SU-DHL-6 (cell line): ENCODE data around the gene YTHDC2.

Experiments used
- H2AFZ ChIP-seq: fragments of 200-600 bp; sonication (generic); 2 replicates; pipeline ENCODE4 v1.6.1; 2014; ENCODE audit warnings: low read depth, mild to moderate bottlenecking, moderate library complexity, mixed read lengths, antibody characterized with exemption, low read length; ENCODE audit not compliant: severe bottlenecking
- H3F3A ChIP-seq: fragments of 200-600 bp; shearing (Covaris generic); 2 replicates; pipeline ENCODE4 v1.6.0; 2016; ENCODE audit warnings: antibody characterized with exemption, mild to moderate bottlenecking; ENCODE audit not compliant: insufficient read depth
- H3K27ac ChIP-seq: fragments of 200-600 bp; sonication (generic); 2 replicates; pipeline ENCODE4 v1.5.1; 2016; ENCODE audit warnings: low read depth, mild to moderate bottlenecking, low read length, moderate library complexity, mixed read lengths
- H3K27me3 ChIP-seq: fragments of 200-600 bp; sonication (generic), shearing (Covaris generic); 2 replicates; pipeline ENCODE4 v1.6.0; 2014; ENCODE audit warnings: mild to moderate bottlenecking, low read length
- H3K36me3 ChIP-seq: fragments of 200-600 bp; sonication (generic); 2 replicates; pipeline ENCODE4 v1.6.1; 2014; ENCODE audit warnings: mild to moderate bottlenecking, low read length, mixed read lengths
- H3K4me2 ChIP-seq: fragments of 300-600, 200-600 bp; shearing (Covaris generic), sonication (generic); 2 replicates; pipeline ENCODE4 v1.6.0; 2014; ENCODE audit warnings: low read length, low read depth, mild to moderate bottlenecking; ENCODE audit not compliant: poor library complexity, severe bottlenecking
- H3K4me3 ChIP-seq: fragments of 200-600 bp; sonication (generic); 2 replicates; pipeline ENCODE4 v1.5.1; 2014; ENCODE audit warnings: antibody characterized with exemption, low read length, mild to moderate bottlenecking, mixed read lengths; ENCODE audit not compliant: insufficient read depth, poor library complexity, severe bottlenecking
- H3K79me2 ChIP-seq: fragments of 200-600 bp; sonication (generic); 2 replicates; pipeline ENCODE4 v1.6.1; 2014; ENCODE audit warnings: mild to moderate bottlenecking, low read length, moderate library complexity; ENCODE audit not compliant: insufficient read depth
- H3K9ac ChIP-seq: fragments of 200-600 bp; sonication (generic); 2 replicates; pipeline ENCODE4 v1.7.0; 2014; ENCODE audit warnings: mild to moderate bottlenecking, low read length
- H3K9me2 ChIP-seq: fragments of 200-600 bp; sonication (generic); replicated peaks from 2 replicates; pipeline ENCODE4 v1.6.1; 2014; ENCODE audit warnings: low read length; ENCODE audit not compliant: insufficient read depth
- H3K9me3 ChIP-seq: fragments of 200-600 bp; sonication (generic); 2 replicates; pipeline ENCODE4 v1.6.1; 2014; ENCODE audit warnings: low read length, mixed read lengths; ENCODE audit not compliant: insufficient read depth
- H4K20me1 ChIP-seq: fragments of 200-600 bp; sonication (generic); 2 replicates; pipeline ENCODE4 v1.6.1; 2014; ENCODE audit warnings: low read depth, mild to moderate bottlenecking, antibody characterized with exemption, low read length, moderate library complexity, mixed read lengths
- CTCF ChIP-seq: fragments of 200-600 bp; sonication (generic); IDR thresholded peaks from one replicate; pipeline ENCODE4 v1.5.1; 2017; ENCODE audit warnings: antibody characterized with exemption, mild to moderate bottlenecking, low read length, moderate library complexity; ENCODE audit not compliant: insufficient read depth, poor library complexity, severe bottlenecking
- EZH2phosphoT487 ChIP-seq: fragments of 200-600 bp; sonication (generic), shearing (Covaris generic); conservative IDR thresholded peaks from 2 replicates; pipeline ENCODE4 v1.6.1; 2018; ENCODE audit warnings: mild to moderate bottlenecking, antibody characterized with exemption, low read length, moderate library complexity, mixed read lengths

YTHDC2 gene

GRCh38 chr5:113502073-113502472 lies 11.4 kb upstream of the YTHDC2 start:
- Histone ChIP-seq H3K9ac (no peak overlapping the region), H2AFZ (no peak overlapping the region), H3K27ac (no peak overlapping the region), H3K4me3 (no peak overlapping the region), H3K36me3 (no peaks in the 10 kb centered on the region), H3K9me3 (no peaks in the 10 kb centered on the region), H3K79me2 (no peaks in the 10 kb centered on the region), H3F3A (no peaks in the 10 kb centered on the region), H4K20me1 (no peaks in the 10 kb centered on the region), H3K9me2 (no peaks in the 10 kb centered on the region), H3K4me2 (no peak overlapping the region), H3K27me3 (no peaks in the 10 kb centered on the region)
- no peak for TF ChIP-seq CTCF
- TF ChIP-seq EZH2phosphoT487: no peak

- Histone ChIP-seq H3K4me2 (no peak overlapping the region), H2AFZ (no peak overlapping the region), H3K27me3 (no peaks in the 10 kb centered on the region), H3K4me3 (no peak overlapping the region), H3K36me3 (no peaks in the 10 kb centered on the region), H4K20me1 (no peaks in the 10 kb centered on the region), H3K9me3 (no peaks in the 10 kb centered on the region), H3K9me2 (no peaks in the 10 kb centered on the region), H3K9ac (no peak overlapping the region), H3F3A (no peaks in the 10 kb centered on the region), H3K27ac (no peak overlapping the region), H3K79me2 (no peaks in the 10 kb centered on the region)
- TF ChIP-seq EZH2phosphoT487 (no peak), CTCF (no peak)
These were observed 10.3 kb upstream of the YTHDC2 start for GRCh38 chr5:113503146-113503545.

- TF ChIP-seq CTCF: no peak
- TF ChIP-seq EZH2phosphoT487: no peak
- no peaks in the 10 kb centered on the region for H3K9me3 ChIP-seq
These were observed 8.3 kb upstream of the YTHDC2 start for GRCh38 chr5:113505181-113505580.

GRCh38 chr5:113507601-113508000 lies 5.9 kb upstream of the YTHDC2 start:
- Histone ChIP-seq H3K4me3 (no peak overlapping the region), H4K20me1 (no peaks in the 10 kb centered on the region), H2AFZ (no peak overlapping the region), H3K27ac (no peak overlapping the region), H3K9me2 (no peaks in the 10 kb centered on the region), H3K27me3 (no peaks in the 10 kb centered on the region), H3K36me3 (no peaks in the 10 kb centered on the region), H3K9me3 (no peaks in the 10 kb centered on the region), H3F3A (no peaks in the 10 kb centered on the region), H3K79me2 (no peaks in the 10 kb centered on the region), H3K9ac (no peak overlapping the region), H3K4me2 (no peak overlapping the region)
- TF ChIP-seq CTCF: no peak
- no peak for TF ChIP-seq EZH2phosphoT487

More at GRCh38 chr5:113505181-113505580, 8.3 kb upstream of the YTHDC2 start:
- no peak overlapping the region for H3K4me2 ChIP-seq
- H3K27ac ChIP-seq: no peak overlapping the region
- no peak overlapping the region for H3K4me3 ChIP-seq
- no peaks in the 10 kb centered on the region for H3K36me3 ChIP-seq
- H3F3A ChIP-seq: no peaks in the 10 kb centered on the region
- H4K20me1 ChIP-seq: no peaks in the 10 kb centered on the region
- H3K79me2 ChIP-seq: no peaks in the 10 kb centered on the region
- no peaks in the 10 kb centered on the region for H3K27me3 ChIP-seq
- no peak overlapping the region for H3K9ac ChIP-seq
- no peak overlapping the region for H2AFZ ChIP-seq
- H3K9me2 ChIP-seq: no peaks in the 10 kb centered on the region
